NCI-H2107 treated with DMSO at 0.1 percent for 48 hours (cell line): ENCODE results near the gene TJP3.
A peak's percentile ranks its signal among the peaks of the same experiment; 100 is the strongest.

Experiments
- DNase-seq: peaks from one replicate; lab custom pipeline; 2025; ENCODE audit not compliant: unreplicated experiment; lab: John Stamatoyannopoulos, UW

The TJP3 gene

GRCh38 chr19:3710265-3710812, 2.2 kb downstream of the TJP3 start:
- peak; percentile 51 for DNase-seq

- DNase-seq: no peak
Measured at GRCh38 chr19:3712663-3713611, 4.8 kb downstream of the TJP3 start.

DNA sequence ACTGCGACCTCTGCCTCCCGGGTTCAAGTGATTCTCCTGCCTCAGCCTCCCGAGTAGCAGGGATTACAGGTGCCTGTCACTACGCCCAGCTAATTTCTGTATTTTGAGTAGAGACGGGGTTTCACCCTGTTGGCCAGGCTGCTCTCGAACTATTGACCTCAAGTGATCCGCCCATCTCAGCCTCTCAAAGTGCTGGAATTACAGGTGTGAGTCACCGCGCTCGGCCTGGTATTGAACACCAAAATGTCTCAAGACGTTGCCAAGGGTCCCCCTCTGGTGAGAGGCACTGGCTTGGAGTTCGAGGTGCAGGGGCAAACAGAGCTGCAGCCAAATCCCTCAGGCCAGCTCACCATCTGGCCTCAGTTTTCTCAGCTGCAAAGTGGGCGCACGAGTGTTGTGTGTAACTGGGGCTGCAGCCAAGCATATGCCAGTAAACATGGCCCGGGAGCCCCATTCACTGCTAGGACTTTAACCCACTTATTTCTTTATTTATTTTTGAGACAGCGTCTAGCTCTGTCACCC, 8.0 kb downstream of the TJP3 start:
- DNase-seq: no peak

- no peak for DNase-seq
Measured at GRCh38 chr19:3719868-3720267, 11.7 kb downstream of the TJP3 start.

DNA sequence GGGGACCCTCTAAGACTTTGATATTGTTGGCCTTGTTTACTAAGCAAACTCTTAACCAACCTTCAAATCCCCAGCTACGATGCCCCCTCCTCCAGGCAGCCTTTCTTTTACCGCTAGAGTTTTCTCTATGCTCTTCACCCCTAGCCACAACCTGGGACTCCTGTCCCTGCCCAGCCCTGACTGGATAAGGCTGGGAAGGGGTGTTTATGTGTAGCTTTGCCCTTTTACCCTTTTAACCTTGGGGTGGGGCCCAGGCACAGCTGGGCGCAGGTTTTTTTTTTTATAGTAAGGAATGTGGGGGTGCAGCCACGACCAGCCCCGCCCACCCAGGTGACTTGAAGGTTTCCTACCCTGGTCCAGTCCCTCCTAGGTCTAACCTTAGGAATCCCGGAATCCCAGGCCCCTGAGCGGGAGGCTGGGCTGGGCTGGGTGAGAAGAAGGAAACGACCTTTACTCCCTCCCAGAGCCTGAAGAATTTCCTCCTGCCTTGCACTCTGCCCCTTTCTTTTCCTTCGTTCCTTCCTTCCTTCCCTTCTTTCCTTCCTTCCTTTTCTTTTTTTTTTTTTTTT, 12.2 kb downstream of the TJP3 start:
- DNase-seq: no peak

GRCh38 chr19:3721131-3721886, 13.1 kb downstream of the TJP3 start:
- DNase-seq: peak; percentile 78

DNA sequence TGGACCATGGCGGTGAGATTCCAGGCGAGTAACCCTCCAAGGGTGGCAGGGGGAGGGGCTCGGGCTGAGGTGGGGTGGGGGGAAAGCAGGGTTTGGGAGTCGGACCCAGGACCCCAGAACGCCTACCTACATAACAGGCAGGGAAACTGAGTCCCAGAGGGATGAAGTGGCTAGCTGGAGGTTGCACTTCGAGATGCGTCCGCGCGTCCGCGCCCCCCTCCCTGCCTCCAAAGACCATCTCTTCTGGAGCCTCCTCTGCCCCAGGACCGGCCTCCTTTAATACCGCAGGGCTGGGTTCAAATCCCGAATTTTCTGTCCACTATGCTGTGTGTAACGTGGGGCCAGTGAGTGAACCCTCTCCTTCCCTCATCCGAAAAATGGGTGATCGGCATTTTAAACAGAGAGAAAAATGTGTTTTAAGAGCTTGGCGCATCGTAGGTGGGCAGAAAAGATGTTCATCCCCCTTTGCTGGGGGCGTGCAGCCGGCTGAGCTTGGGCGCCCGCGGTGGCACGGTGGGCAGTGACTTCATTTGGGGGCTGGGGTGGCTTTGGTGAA, 13.8 kb downstream of the TJP3 start:
- DNase-seq: no peak

DNA sequence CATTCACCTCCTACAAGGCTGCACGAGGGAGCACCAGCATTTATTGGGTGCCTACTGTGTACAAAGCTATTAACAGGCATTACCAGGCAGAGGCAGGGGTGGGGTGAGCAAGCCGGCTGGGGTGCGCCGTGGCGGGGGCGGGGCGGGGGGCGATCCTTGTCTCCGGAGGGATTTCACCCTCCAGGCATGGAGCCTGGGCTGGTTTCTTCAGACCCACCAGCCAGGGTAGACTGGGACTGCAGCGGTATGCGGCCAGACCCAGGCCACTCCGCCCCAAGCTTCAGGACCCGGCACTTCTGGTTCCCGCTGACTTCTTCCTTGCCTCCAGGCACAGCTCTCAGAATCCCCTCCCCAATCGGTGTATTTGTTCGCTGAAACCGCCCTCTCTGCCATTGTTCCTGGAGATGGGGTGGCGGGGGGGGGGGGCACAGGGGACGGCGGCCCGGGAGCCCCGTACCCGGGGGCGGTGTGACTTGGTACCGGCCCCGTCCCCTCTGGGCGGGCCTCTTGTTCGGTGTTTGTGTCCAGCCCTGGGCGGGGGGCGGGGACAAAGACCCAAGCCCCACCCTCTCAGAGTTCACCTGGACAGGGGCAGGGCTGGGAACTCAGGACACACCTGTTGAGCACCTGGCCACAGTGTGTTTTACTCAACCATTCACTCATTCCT, 14.4 kb downstream of the TJP3 start:
- no peak for DNase-seq

- no peak for DNase-seq
Measured at GRCh38 chr19:3723110-3723488, 14.9 kb downstream of the TJP3 start.

GRCh38 chr19:3723883-3724282, 15.7 kb downstream of the TJP3 start:
- no peak for DNase-seq

DNA sequence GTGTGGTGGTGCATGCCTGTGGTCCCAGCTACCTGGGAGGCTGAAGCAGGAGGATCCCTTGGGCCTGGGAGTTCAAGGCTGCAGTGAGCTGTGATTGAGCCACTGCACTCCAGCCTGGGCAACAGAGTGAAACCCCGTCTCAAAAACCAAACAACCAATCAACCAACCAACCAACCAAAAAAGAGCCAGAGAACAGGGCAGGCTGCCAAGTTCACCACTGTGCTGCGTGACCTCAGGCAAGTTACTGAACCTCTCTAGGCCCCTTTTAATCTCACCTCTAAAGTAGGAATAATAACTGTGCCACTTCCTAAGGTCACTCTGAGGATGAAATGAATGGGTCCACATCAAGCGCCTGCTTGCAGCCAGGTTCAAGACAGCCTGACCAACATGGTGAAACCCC, 16.9 kb downstream of the TJP3 start:
- DNase-seq: no peak

GRCh38 chr19:3725640-3726310, 17.6 kb downstream of the TJP3 start:
- DNase-seq: peak; percentile 78

GRCh38 chr19:3730457-3730958, 22.3 kb downstream of the TJP3 start:
- no peak for DNase-seq

DNA sequence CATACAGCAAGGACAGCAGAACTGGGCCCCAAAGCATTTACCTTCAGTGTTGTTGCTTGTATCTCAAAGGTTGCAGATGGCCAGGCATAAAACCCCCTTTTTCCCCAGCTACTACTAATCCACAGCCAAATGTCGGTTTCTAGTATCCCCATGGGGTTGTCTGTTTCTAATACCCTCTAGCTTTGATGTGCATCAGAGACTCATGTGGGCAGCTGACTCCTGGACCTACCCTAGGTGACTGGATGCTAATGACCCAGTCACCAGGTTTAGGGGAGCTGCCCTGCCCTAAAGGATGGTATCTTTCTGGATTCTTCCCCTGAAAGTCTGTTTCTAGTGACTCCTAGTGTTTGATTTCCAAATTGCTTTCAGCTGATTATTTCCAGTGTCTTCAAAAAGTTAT, 23.9 kb downstream of the TJP3 start:
- no peak for DNase-seq

- DNase-seq: no peak
Measured at GRCh38 chr19:3733549-3734309, 25.5 kb downstream of the TJP3 start.

- DNase-seq: no peak
Measured at GRCh38 chr19:3734310-3734600, 26.1 kb downstream of the TJP3 start.

DNA sequence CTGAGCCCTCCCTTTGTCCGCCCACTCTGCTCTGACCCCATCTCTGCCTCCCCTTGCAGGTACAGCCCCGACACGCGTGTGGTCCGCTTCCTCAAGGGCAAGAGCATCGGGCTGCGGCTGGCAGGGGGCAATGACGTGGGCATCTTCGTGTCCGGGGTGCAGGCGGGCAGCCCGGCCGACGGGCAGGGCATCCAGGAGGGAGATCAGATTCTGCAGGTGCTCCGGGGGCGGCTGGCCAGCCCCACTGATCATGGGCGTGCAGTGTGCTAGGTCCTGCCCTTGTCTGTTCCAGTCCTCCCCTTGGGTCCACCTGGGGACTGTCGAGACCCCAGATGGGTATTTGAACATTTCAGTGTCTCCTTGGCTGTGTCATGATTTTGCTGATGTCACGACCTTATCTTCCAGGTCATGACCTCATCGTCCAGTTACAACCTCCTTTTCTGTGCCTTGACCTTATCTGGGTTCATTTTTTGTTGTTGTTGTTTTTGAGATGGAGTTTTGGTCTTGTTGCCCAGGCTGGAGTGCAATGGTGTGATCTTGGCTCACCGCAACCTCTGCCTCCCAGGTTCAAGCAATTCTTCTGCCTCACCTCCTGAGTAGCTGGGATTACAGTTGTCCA, 28.0 kb downstream of the TJP3 start:
- no peak for DNase-seq

DNA sequence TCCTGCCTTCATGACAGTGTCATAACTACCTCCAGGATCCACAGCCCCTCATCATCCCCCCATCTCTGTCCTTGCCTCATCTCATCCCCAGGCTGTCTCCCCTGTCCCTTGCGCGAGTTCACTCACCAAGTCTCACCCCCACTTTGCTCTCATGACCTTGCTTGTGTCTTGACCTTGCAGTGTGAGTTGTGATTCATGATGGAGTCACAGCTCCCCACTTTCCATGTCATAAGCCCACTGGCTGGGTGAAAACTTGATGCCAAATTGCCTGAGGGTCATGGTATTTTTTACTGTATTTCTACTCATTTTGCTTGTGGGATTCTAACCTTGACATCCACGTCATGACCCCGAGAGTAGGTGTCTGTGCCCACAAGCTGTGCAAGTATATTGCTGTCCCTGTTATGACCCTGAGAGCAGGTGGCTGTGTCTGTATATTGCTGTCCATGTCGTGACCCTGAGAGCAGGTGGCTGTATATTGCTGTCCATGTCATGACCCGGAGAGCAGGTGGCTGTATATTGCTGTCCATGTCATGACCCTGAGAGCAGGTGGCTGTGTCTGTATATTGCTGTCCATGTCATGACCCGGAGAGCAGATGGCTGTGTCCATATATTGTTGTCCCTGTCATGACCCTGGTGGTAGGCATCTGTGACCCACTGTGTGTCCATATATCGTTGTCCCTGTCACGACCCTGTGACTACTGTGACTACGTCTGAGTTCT, 29.5 kb downstream of the TJP3 start:
- no peak for DNase-seq
